Activated T-cell treated with anti-CD3 and anti-CD28 coated beads, Interleukin-2, amount 50 U/mL, for 72 hours (primary cell): Measurements from ENCODE around the gene KRT35. TPM values are rescaled to one million over a fixed set of nuclear protein-coding genes. Genes with fewer than 3 reads are reported as not detected.

Experiments
- ATAC-seq, 2 donors: fragments of 150-1000 bp; cut with Tn5 transposase; replicated peaks in 1 of 2; 2 replicates each; pipeline ENCODE4 v1.10.0; 2021; ENCODE audit warnings: moderate library complexity in 2 of 2, mild to moderate bottlenecking in 1 of 2
- DNase-seq, 2 donors: peaks; one replicate each; pipeline ENCODE4 v3.0.0; 2021 to 2022; ENCODE audit warnings: mixed read lengths in 1 of 2
- H3K27ac Mint-ChIP-seq: one replicate; pipeline ENCODE4 v1.8.0; 2022; ENCODE audit warnings: mild to moderate bottlenecking, moderate library complexity, mixed read lengths
- H3K27me3 Mint-ChIP-seq: one replicate; pipeline ENCODE4 v1.8.0; 2022; ENCODE audit warnings: low read depth, mixed read lengths
- H3K36me3 Mint-ChIP-seq, 2 donors: one replicate each; pipeline ENCODE4 v1.8.0; 2022; ENCODE audit warnings: mixed read lengths in 2 of 2, mild to moderate bottlenecking in 1 of 2; ENCODE audit not compliant: insufficient read depth in 2 of 2
- H3K4me1 Mint-ChIP-seq: one replicate; pipeline ENCODE4 v1.8.0; 2022; ENCODE audit warnings: low read depth, mixed read lengths
- H3K4me3 Mint-ChIP-seq, 2 donors: one replicate each; pipeline ENCODE4 v1.8.0; 2022; ENCODE audit warnings: mild to moderate bottlenecking in 2 of 2, mixed read lengths in 2 of 2, moderate library complexity in 2 of 2
- H3K9me3 Mint-ChIP-seq, 2 donors: one replicate each; pipeline ENCODE4 v1.8.0; 2022; ENCODE audit warnings: mixed read lengths in 2 of 2
- total RNA-seq, 2 donors: library from RNA; stranded (reverse); gene quantifications; one replicate each; pipeline ENCODE4 v1.2.3, GENCODE V29; 2022

KRT35 gene
- total RNA-seq, 2 donors from 2014 or later: not detected

- no peaks in the 10 kb centered on the region for H3K27me3 Mint-ChIP-seq
- H3K4me3 Mint-ChIP-seq: no peak overlapping the region
- no peak for ATAC-seq
- no peak overlapping the region for H3K27ac Mint-ChIP-seq
- no peak for DNase-seq
- no peaks in the 10 kb centered on the region for H3K4me1 Mint-ChIP-seq
- no peaks in the 10 kb centered on the region for H3K9me3 Mint-ChIP-seq
- H3K36me3 Mint-ChIP-seq: no peaks in the 10 kb centered on the region
These were observed 9.3 kb upstream of the KRT35 start for GRCh38 chr17:41490000-41490990.

GRCh38 chr17:41489531-41489930, 8.6 kb upstream of the KRT35 start, which contains the start of gene KRT36:
TSS of gene KRT36 (minus strand) at chr17:41489910. CDS start at chr17:41489864, 46 bp downstream.
- H3K27me3 Mint-ChIP-seq: no peaks in the 10 kb centered on the region
- no peak for DNase-seq
- no peak within 1 kb of the TSS for H3K4me3 Mint-ChIP-seq
- H3K27ac Mint-ChIP-seq: no peak within 1 kb of the TSS
- no peaks in the 10 kb centered on the region for H3K4me1 Mint-ChIP-seq
- ATAC-seq: no peak
- no peaks in the 10 kb centered on the region for H3K9me3 Mint-ChIP-seq
- no peaks in the 10 kb centered on the region for H3K36me3 Mint-ChIP-seq

GRCh38 chr17:41486809-41487530, 6.0 kb upstream of the KRT35 start:
- Mint-ChIP-seq H3K36me3 (no peaks in the 10 kb centered on the region), H3K27ac (no peak overlapping the region), H3K4me1 (no peaks in the 10 kb centered on the region), H3K27me3 (no peaks in the 10 kb centered on the region), H3K4me3 (no peak overlapping the region), H3K9me3 (no peaks in the 10 kb centered on the region)
- DNase-seq (peak; percentile 52 to 53), ATAC-seq (no peak)

- Mint-ChIP-seq H3K4me1 (no peaks in the 10 kb centered on the region), H3K27ac (no peak overlapping the region), H3K36me3 (no peaks in the 10 kb centered on the region), H3K27me3 (no peaks in the 10 kb centered on the region), H3K4me3 (no peak overlapping the region), H3K9me3 (no peaks in the 10 kb centered on the region)
- ATAC-seq: no peak
- DNase-seq: no peak
These were observed 5.4 kb upstream of the KRT35 start for GRCh38 chr17:41486316-41486715.

- no peak overlapping the region for H3K27ac Mint-ChIP-seq
These were observed 4.3 kb upstream of the KRT35 start for GRCh38 chr17:41484920-41485904.

GRCh38 chr17:41483991-41484826, 3.3 kb upstream of the KRT35 start:
- H3K9me3 Mint-ChIP-seq: no peaks in the 10 kb centered on the region
- no peak for ATAC-seq

More at GRCh38 chr17:41484920-41485904, 4.3 kb upstream of the KRT35 start:
- Mint-ChIP-seq H3K36me3 (no peaks in the 10 kb centered on the region), H3K4me1 (no peaks in the 10 kb centered on the region), H3K9me3 (no peaks in the 10 kb centered on the region), H3K4me3 (no peak overlapping the region), H3K27me3 (no peaks in the 10 kb centered on the region)
- ATAC-seq (no peak), DNase-seq (no peak)

GRCh38 chr17:41483531-41483930, 2.6 kb upstream of the KRT35 start:
- no peaks in the 10 kb centered on the region for H3K36me3 Mint-ChIP-seq
- no peak for ATAC-seq

More at GRCh38 chr17:41483991-41484826, 3.3 kb upstream of the KRT35 start:
- no peaks in the 10 kb centered on the region for H3K27me3 Mint-ChIP-seq
- DNase-seq: no peak
- H3K36me3 Mint-ChIP-seq: no peaks in the 10 kb centered on the region
- no peak overlapping the region for H3K27ac Mint-ChIP-seq
- no peak overlapping the region for H3K4me3 Mint-ChIP-seq
- H3K4me1 Mint-ChIP-seq: no peaks in the 10 kb centered on the region

GRCh38 chr17:41480581-41480980, 370 bp downstream of the KRT35 start:
- no peaks in the 10 kb centered on the region for H3K9me3 Mint-ChIP-seq

More at GRCh38 chr17:41483531-41483930, 2.6 kb upstream of the KRT35 start:
- Mint-ChIP-seq H3K4me3 (no peak overlapping the region), H3K27ac (no peak overlapping the region), H3K9me3 (no peaks in the 10 kb centered on the region), H3K27me3 (no peaks in the 10 kb centered on the region), H3K4me1 (no peaks in the 10 kb centered on the region)
- no peak for DNase-seq

GRCh38 chr17:41480136-41480535, 815 bp downstream of the KRT35 start:
- Mint-ChIP-seq H3K4me3 (no peak overlapping the region), H3K27me3 (no peaks in the 10 kb centered on the region), H3K4me1 (no peaks in the 10 kb centered on the region)

More at GRCh38 chr17:41480581-41480980, 370 bp downstream of the KRT35 start:
- Mint-ChIP-seq H3K4me1 (no peaks in the 10 kb centered on the region), H3K36me3 (no peaks in the 10 kb centered on the region), H3K4me3 (no peak overlapping the region), H3K27me3 (no peaks in the 10 kb centered on the region), H3K27ac (no peak overlapping the region)
- ATAC-seq (no peak), DNase-seq (no peak)

GRCh38 chr17:41478237-41478636, 2.7 kb downstream of the KRT35 start:
- H3K27me3 Mint-ChIP-seq: no peaks in the 10 kb centered on the region
- H3K27ac Mint-ChIP-seq: no peak overlapping the region
- no peak for DNase-seq
- no peak for ATAC-seq
- no peaks in the 10 kb centered on the region for H3K4me1 Mint-ChIP-seq
- H3K4me3 Mint-ChIP-seq: no peak overlapping the region
- peaks cover 0 to 1% of the 10 kb centered on the region in 2 donors for H3K9me3 Mint-ChIP-seq
- no peaks in the 10 kb centered on the region for H3K36me3 Mint-ChIP-seq

More at GRCh38 chr17:41480136-41480535, 815 bp downstream of the KRT35 start:
- no peak for ATAC-seq
- Mint-ChIP-seq H3K9me3 (no peaks in the 10 kb centered on the region), H3K36me3 (no peaks in the 10 kb centered on the region), H3K27ac (no peak overlapping the region)
- DNase-seq: no peak

- Mint-ChIP-seq H3K9me3 (peaks cover 0 to 1% of the 10 kb centered on the region in 2 donors), H3K27me3 (no peaks in the 10 kb centered on the region), H3K36me3 (no peaks in the 10 kb centered on the region), H3K27ac (no peak overlapping the region), H3K4me3 (no peak overlapping the region), H3K4me1 (no peaks in the 10 kb centered on the region)
- DNase-seq: no peak
- no peak for ATAC-seq
These were observed 3.8 kb downstream of the KRT35 start for GRCh38 chr17:41476866-41477815.
